Smooth muscle cell (in vitro differentiated cells): Measurements from ENCODE around the gene RPUSD3. TPM values are rescaled to one million over a fixed set of nuclear protein-coding genes. Genes with fewer than 3 reads are reported as not detected.

ENCODE experiments used
- DNase-seq: peaks from one replicate; lab custom pipeline; 2025; ENCODE audit not compliant: unreplicated experiment; lab: John Stamatoyannopoulos, UW
- H2AFZ ChIP-seq: fragments of 200-600 bp; sonication (generic); 2 replicates; pipeline ENCODE4 v1.6.0; 2016; ENCODE audit warnings: antibody characterized with exemption, low read depth, mild to moderate bottlenecking
- H3F3A ChIP-seq: fragments of 200-600 bp; sonication (generic); 2 replicates; pipeline ENCODE4 v1.6.0; 2017; ENCODE audit warnings: antibody characterized with exemption, low read depth
- H3K27ac ChIP-seq: fragments of 200-600 bp; sonication (generic); 2 replicates; pipeline ENCODE4 v1.5.1; 2016; ENCODE audit warnings: low read depth, mild to moderate bottlenecking
- H3K27me3 ChIP-seq: fragments of 200-600 bp; sonication (generic); 2 replicates; pipeline ENCODE4 v1.6.1; 2016; ENCODE audit warnings: low read depth, mild to moderate bottlenecking
- H3K36me3 ChIP-seq: fragments of 200-600 bp; sonication (generic); 2 replicates; pipeline ENCODE4 v1.5.1; 2016; ENCODE audit warnings: low read depth
- H3K4me1 ChIP-seq: fragments of 200-600 bp; sonication (generic); 2 replicates; pipeline ENCODE4 v1.5.1; 2016; ENCODE audit warnings: low read depth
- H3K4me2 ChIP-seq: fragments of 200-600 bp; sonication (generic); 2 replicates; pipeline ENCODE4 v1.6.0; 2016; ENCODE audit warnings: mild to moderate bottlenecking
- H3K4me3 ChIP-seq: fragments of 200-600 bp; sonication (generic); 2 replicates; pipeline ENCODE4 v1.5.1; 2016; ENCODE audit warnings: mild to moderate bottlenecking
- H3K79me2 ChIP-seq: fragments of 200-600 bp; sonication (generic); 2 replicates; pipeline ENCODE4 v1.6.0; 2016; ENCODE audit warnings: low read depth, mild to moderate bottlenecking
- H3K9ac ChIP-seq: fragments of 200-600 bp; sonication (generic); 2 replicates; pipeline ENCODE4 v1.6.0; 2016; ENCODE audit warnings: low read depth
- H3K9me3 ChIP-seq: fragments of 200-600 bp; sonication (generic); replicated peaks from 2 replicates; pipeline ENCODE4 v1.5.1; 2016; ENCODE audit warnings: low read depth
- H4K20me1 ChIP-seq: fragments of 200-600 bp; sonication (generic); 2 replicates; pipeline ENCODE4 v1.6.0; 2016; ENCODE audit warnings: low read depth
- CTCF ChIP-seq: fragments of 200-600 bp; sonication (generic); IDR thresholded peaks from 2 replicates; pipeline ENCODE4 v1.5.1; 2017; ENCODE audit warnings: borderline replicate concordance, mild to moderate bottlenecking, antibody characterized with exemption; ENCODE audit not compliant: insufficient read depth, poor library complexity, severe bottlenecking
- WGBS: methylation state at CpG from one replicate; pipeline ENCODE4 v1.1.7; 2016; ENCODE audit warnings: low lambda C conversion rate; 5-methylcytosine and 5-hydroxymethylcytosine counted together
- polyA plus RNA-seq: library from polyadenylated mRNA; unstranded; fragments of >200 nt; fragmentation: Nextera tagmentation; extraction: Ambion mirVana; gene quantifications from 2 replicates; pipeline ENCODE4 v1.2.1, GENCODE V29; 2016
- total RNA-seq: library from RNA; depleted of rRNA; stranded (reverse); fragments of >200 nt; gene quantifications from 2 replicates; pipeline ENCODE4 v1.2.3, GENCODE V29; 2014

Gene RPUSD3
- total and polyA plus RNA-seq, 2 experiments from 2014 or later = 62.8 to 84.6 TPM

DNA sequence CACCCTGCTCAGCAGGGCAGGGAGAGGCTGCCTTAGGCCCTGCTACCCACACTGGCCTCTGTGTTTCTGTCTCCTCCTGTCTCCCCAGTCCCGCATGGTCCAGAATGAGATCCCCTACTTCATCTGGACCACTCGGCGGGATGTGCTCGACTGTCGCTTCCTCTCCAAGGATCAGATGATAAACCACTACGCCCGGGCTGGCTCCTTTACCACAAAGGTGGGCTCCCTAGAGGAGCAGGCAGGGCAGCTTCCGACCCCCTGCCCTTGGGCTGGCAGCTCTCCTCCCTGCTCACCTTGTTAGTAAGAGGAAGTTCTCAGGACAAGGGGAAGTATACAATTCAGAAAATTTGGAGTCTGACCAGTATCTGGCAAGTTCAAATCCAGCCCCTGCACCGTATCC is 27.8 kb downstream of the RPUSD3 start:
- 96% methylated on average over 9 of the region's 9 CpGs for WGBS
- H3K36me3 ChIP-seq = no peaks in the 10 kb centered on the region
- H3K4me1 ChIP-seq = peaks cover under 1% of the 10 kb centered on the region
- H3F3A ChIP-seq = no peaks in the 10 kb centered on the region
- H3K27me3 ChIP-seq = no peaks in the 10 kb centered on the region
- no peak overlapping the region for H3K4me3 ChIP-seq
- no peaks in the 10 kb centered on the region for H3K9me3 ChIP-seq
- H3K4me2 ChIP-seq = no peak overlapping the region
- H3K9ac ChIP-seq = no peak overlapping the region
- H3K79me2 ChIP-seq = no peaks in the 10 kb centered on the region
- no peak for DNase-seq
- H3K27ac ChIP-seq = no peak overlapping the region
- no peaks in the 10 kb centered on the region for H4K20me1 ChIP-seq
- TF ChIP-seq CTCF = no peak
- no peak overlapping the region for H2AFZ ChIP-seq

GRCh38 chr3:9812870-9813483 is 30.8 kb downstream of the RPUSD3 start:
- Histone ChIP-seq H4K20me1 (no peaks in the 10 kb centered on the region), H3K9ac (no peak overlapping the region), H2AFZ (no peak overlapping the region), H3K9me3 (no peaks in the 10 kb centered on the region), H3K4me3 (no peak overlapping the region), H3K27me3 (no peaks in the 10 kb centered on the region), H3K79me2 (no peaks in the 10 kb centered on the region), H3K27ac (no peak overlapping the region), H3K4me2 (no peak overlapping the region), H3K36me3 (no peaks in the 10 kb centered on the region), H3K4me1 (peaks cover 13% of the 10 kb centered on the region), H3F3A (peaks cover 13% of the 10 kb centered on the region)
- 98% methylated on average over 9 of the region's 9 CpGs for WGBS
- no peak for DNase-seq
- no peak for TF ChIP-seq CTCF

GRCh38 chr3:9810846-9811245 is 33.0 kb downstream of the RPUSD3 start:
- TF ChIP-seq CTCF = no peak
- Histone ChIP-seq H3K9me3 (no peaks in the 10 kb centered on the region), H3K79me2 (no peaks in the 10 kb centered on the region), H3K4me3 (peak overlapping the region; percentile 70), H3K36me3 (no peaks in the 10 kb centered on the region), H3K9ac (peak overlapping the region; percentile 37), H3K4me1 (peaks cover 13% of the 10 kb centered on the region), H3K27ac (no peak overlapping the region), H4K20me1 (no peaks in the 10 kb centered on the region), H2AFZ (no peak overlapping the region), H3K4me2 (peak overlapping the region; percentile 94), H3K27me3 (no peaks in the 10 kb centered on the region), H3F3A (peaks cover 23% of the 10 kb centered on the region)
- WGBS = 83% methylated on average over 10 of the region's 10 CpGs
- DNase-seq = no peak

DNA sequence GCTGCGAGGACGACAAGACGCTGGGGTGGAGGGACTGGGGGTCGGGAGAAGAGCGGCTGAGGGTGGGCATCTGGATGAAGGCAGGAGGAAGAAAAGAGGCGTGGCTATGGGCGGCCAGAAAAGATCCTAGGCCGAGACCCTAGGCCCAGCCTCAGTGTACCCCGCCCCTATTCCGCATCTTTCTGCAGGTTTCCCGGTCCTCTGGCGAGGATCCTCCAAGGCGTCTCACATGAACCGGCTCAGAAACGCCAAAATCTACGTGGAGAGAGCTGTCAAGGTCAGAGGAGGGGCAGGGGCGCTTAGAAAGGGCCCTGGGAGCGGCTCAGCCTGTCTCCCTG is 33.4 kb downstream of the RPUSD3 start:
- Histone ChIP-seq H4K20me1 (no peaks in the 10 kb centered on the region), H3K27ac (no peak overlapping the region), H3K27me3 (no peaks in the 10 kb centered on the region), H3K9me3 (no peaks in the 10 kb centered on the region), H3K9ac (peak overlapping the region; percentile 37), H3K36me3 (no peaks in the 10 kb centered on the region), H3K4me1 (peaks cover 13% of the 10 kb centered on the region), H3K4me2 (peak overlapping the region; percentile 94), H2AFZ (no peak overlapping the region), H3F3A (peaks cover 23% of the 10 kb centered on the region), H3K4me3 (peak overlapping the region; percentile 70), H3K79me2 (no peaks in the 10 kb centered on the region)
- TF ChIP-seq CTCF = no peak
- no peak for DNase-seq
- 10% methylated on average over 17 of the region's 18 CpGs for WGBS
